ENCODE measurements around the gene NR5A2. TPM values are rescaled to one million over a fixed set of nuclear protein-coding genes. Genes with fewer than 3 reads are reported as not detected.

The NR5A2 gene
- total RNA-seq, 1 experiment from 2014 or later: 4.7 TPM

DNA sequence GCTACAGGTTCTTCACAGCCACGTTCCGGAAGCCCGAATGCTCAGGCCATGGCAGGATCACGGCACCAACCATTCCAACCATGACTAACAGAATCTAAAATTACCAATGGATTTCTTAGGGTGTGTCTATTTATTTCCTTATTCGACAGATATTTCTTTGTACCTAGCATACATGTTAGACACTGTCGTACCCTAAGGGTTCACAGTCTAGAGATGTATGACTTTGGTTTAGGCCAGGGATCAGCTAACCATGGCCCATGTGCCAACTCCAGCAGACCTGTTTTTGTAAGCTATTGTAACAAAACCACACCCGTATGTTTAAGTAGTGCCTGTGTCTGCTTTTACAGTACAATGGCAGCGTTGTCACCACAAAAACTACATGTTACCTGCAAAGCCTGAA is 167.0 kb downstream of the NR5A2 start:
- TF ChIP-seq CTCF (conservative IDR thresholded peaks at IDR 0.05): no peak
- Histone ChIP-seq H3K56ac (ENCODE audit: insufficient read length, low read depth, low read length) (no peak overlapping the region), H4K5ac (ENCODE audit: insufficient read length, low read depth, low read length) (no peak overlapping the region), H2AFZ (ENCODE audit: low read length) (no peak overlapping the region), H4K91ac (ENCODE audit: insufficient read length, low read depth, low read length) (no peak overlapping the region), H3K79me1 (ENCODE audit: insufficient read depth, low read depth, low read length, poor library complexity, severe bottlenecking) (no peaks in the 10 kb centered on the region), H4K8ac (replicated peaks; ENCODE audit: insufficient read length, low read depth, low read length) (no peak overlapping the region), H3K23me2 (ENCODE audit: insufficient read length, low read depth, low read length, poor library complexity, severe bottlenecking) (no peaks in the 10 kb centered on the region), H3K14ac (ENCODE audit: insufficient read depth, low read length) (no peak overlapping the region), H3K23ac (ENCODE audit: insufficient read length, low read depth, low read length) (no peak overlapping the region), H3K27me3 (ENCODE audit: insufficient read depth, low read length) (no peaks in the 10 kb centered on the region), H2BK120ac (ENCODE audit: low read depth, low read length, poor library complexity, severe bottlenecking) (no peak overlapping the region), H2BK15ac (ENCODE audit: low read depth, low read length) (no peak overlapping the region), H2AK5ac (ENCODE audit: insufficient read length, low read length) (no peak overlapping the region), H3K27ac (ENCODE audit: insufficient read length, low read depth, low read length) (no peak overlapping the region), H4K20me1 (ENCODE audit: control insufficient read depth, insufficient read depth, insufficient read length) (no peaks in the 10 kb centered on the region), H3K4me2 (ENCODE audit: insufficient read depth, insufficient read length, low read length) (no peak overlapping the region), H3K4me1 (ENCODE audit: insufficient read depth, low read length) (no peaks in the 10 kb centered on the region), H3T11ph (ENCODE audit: low read length) (no peak overlapping the region), H2BK12ac (ENCODE audit: insufficient read length, low read depth, low read length) (no peak overlapping the region), H3K9ac (ENCODE audit: extremely low read depth, insufficient read length, low read length) (no peak overlapping the region), H3K18ac (ENCODE audit: insufficient read length, low read depth, low read length) (no peak overlapping the region), H2BK5ac (ENCODE audit: insufficient read length, low read length) (no peak overlapping the region), H3K4ac (ENCODE audit: low read depth, low read length) (no peak overlapping the region), H2BK20ac (ENCODE audit: low read depth, low read length, poor library complexity, severe bottlenecking) (no peak overlapping the region), H3K9me3 (ENCODE audit: control insufficient read depth, low read depth, low read length) (no peaks in the 10 kb centered on the region), H3K79me2 (ENCODE audit: insufficient read depth, low read length) (no peaks in the 10 kb centered on the region)
- no peak overlapping the region for H3K4me3 Mint-ChIP-seq
- DNase-seq: no peak
- H3K36me3 Mint-ChIP-seq (ENCODE audit: insufficient read depth in 1 of 3, low read depth in 3 of 3): no peaks in the 10 kb centered on the region
- WGBS (ENCODE audit: extremely low coverage, insufficient read length, low lambda C conversion rate): no CpG with 5 or more reads among the region's 8 CpGs
- H3K9me3 Mint-ChIP-seq: peaks cover 0 to 3% of the 10 kb centered on the region in 2 experiments; a peak in 1 of 5 replicates
- peaks cover 7 to 8% of the 10 kb centered on the region in 2 experiments for H3K4me1 Mint-ChIP-seq
- no peak overlapping the region for H3K27ac Mint-ChIP-seq
- H3K27me3 Mint-ChIP-seq (ENCODE audit: low read depth): no peaks in the 10 kb centered on the region

Measured in H9 (cell line).